AG08395 (cell line): ENCODE data around the gene PI3.
"Not testable (repeated sequence)": the region's sequence is repeated elsewhere in the genome, so short reads cannot be mapped to it uniquely, and the experiment has no call there.

Experiments
- DNase-seq: peaks from one replicate; pipeline ENCODE4 v3.0.0; 2012; ENCODE audit warnings: mixed read lengths, low spot score

The PI3 gene

GRCh38 chr20:45174434-45175364, at the start of gene PI3:
PI3 (plus strand) TSS chr20:45174902; CDS start chr20:45174923, 21 bp downstream.
- DNase-seq: no peak

GRCh38 chr20:45128099-45128498, 46.6 kb upstream of the PI3 start:
- no peak for DNase-seq

- no peak for DNase-seq
Observed at GRCh38 chr20:45136911-45137310, 37.8 kb upstream of the PI3 start.

GRCh38 chr20:45138561-45139300, 36.0 kb upstream of the PI3 start:
- peak; percentile 16 for DNase-seq

GRCh38 chr20:45139733-45140375, 34.8 kb upstream of the PI3 start:
- not testable (repeated sequence) for DNase-seq

- DNase-seq: no peak
Observed at GRCh38 chr20:45140836-45141235, 33.9 kb upstream of the PI3 start.

GRCh38 chr20:45149062-45149461, 25.6 kb upstream of the PI3 start:
- no peak for DNase-seq

GRCh38 chr20:45152405-45152804, 22.3 kb upstream of the PI3 start:
- no peak for DNase-seq

- DNase-seq: no peak
Observed at GRCh38 chr20:45153147-45153546, 21.6 kb upstream of the PI3 start.

- no peak for DNase-seq
Observed at GRCh38 chr20:45153752-45154151, 20.9 kb upstream of the PI3 start.

GRCh38 chr20:45154183-45154582, 20.5 kb upstream of the PI3 start:
- no peak for DNase-seq

- not testable (repeated sequence) for DNase-seq
Observed at GRCh38 chr20:45154794-45155193, 19.9 kb upstream of the PI3 start.

- DNase-seq: no peak
Observed at GRCh38 chr20:45156713-45157112, 18.0 kb upstream of the PI3 start.

GRCh38 chr20:45157962-45158361, 16.7 kb upstream of the PI3 start:
- DNase-seq: peak; percentile 41

- DNase-seq: no peak
Observed at GRCh38 chr20:45163083-45163803, 11.5 kb upstream of the PI3 start.

GRCh38 chr20:45164906-45165305, 9.8 kb upstream of the PI3 start:
- DNase-seq: no peak

GRCh38 chr20:45173522-45173921, 1.2 kb upstream of the PI3 start:
- DNase-seq: no peak

- no peak for DNase-seq
Observed at GRCh38 chr20:45176526-45177267, 2.0 kb downstream of the PI3 start.

- DNase-seq: no peak
Observed at GRCh38 chr20:45179166-45179565, 4.5 kb downstream of the PI3 start.

GRCh38 chr20:45181639-45182038, 6.9 kb downstream of the PI3 start:
- DNase-seq: peak; percentile 27

- DNase-seq: no peak
Observed at GRCh38 chr20:45183084-45183483, 8.4 kb downstream of the PI3 start.
